H1 (cell line): ENCODE data around the gene HTR3B.
A peak's percentile ranks its signal among the peaks of the same experiment; 100 is the strongest.

Source experiments
- CTCF ChIP-seq, 3 experiments: IDR thresholded peaks; 1 replicate in 2 of 3; 2 replicates in 1 of 3; pipeline versions ENCODE4 v1.5.1 to v1.6.1; 2011; ENCODE audit warnings: low read length in 3 of 3, mild to moderate bottlenecking in 3 of 3, inconsistent platforms in 2 of 3, low read depth in 1 of 3, moderate library complexity in 1 of 3; ENCODE audit not compliant: insufficient read depth in 1 of 3; ENCODE audit errors: control extremely low read depth in 1 of 3
- EP300 ChIP-seq, 2 experiments: IDR thresholded peaks; 1 replicate in 1 of 2; 2 replicates in 1 of 2; pipeline ENCODE4 v1.6.1; 2011 to 2012; ENCODE audit warnings: low read depth in 2 of 2, low read length in 2 of 2, mild to moderate bottlenecking in 2 of 2, borderline replicate concordance in 1 of 2, inconsistent platforms in 1 of 2, moderate library complexity in 1 of 2
- JUN ChIP-seq: IDR thresholded peaks from 2 replicates; pipeline ENCODE4 v1.6.1; 2011; ENCODE audit warnings: low read depth, mild to moderate bottlenecking, improper control_type of control experiment, low read length
- RAD21 ChIP-seq, 2 experiments: IDR thresholded peaks in 1 of 2; conservative IDR thresholded peaks in 1 of 2; 2 replicates each; pipeline ENCODE4 v1.6.1; 2011; ENCODE audit warnings: low read depth in 2 of 2, low read length in 2 of 2, improper control_type of control experiment in 1 of 2, inconsistent platforms in 1 of 2, mild to moderate bottlenecking in 1 of 2, moderate library complexity in 1 of 2
- SIRT6 ChIP-seq: IDR thresholded peaks from one replicate; pipeline ENCODE4 v1.7.1; 2012; ENCODE audit warnings: low read length, inconsistent platforms
- SP4 ChIP-seq: IDR thresholded peaks from 2 replicates; pipeline ENCODE4 v1.6.1; 2012; ENCODE audit warnings: low read length, inconsistent platforms

- TF ChIP-seq JUN (no peak), CTCF (IDR thresholded peaks at IDR 0.05; ENCODE audit: control extremely low read depth in 1 of 3, insufficient read depth in 1 of 3, low read depth in 1 of 3, low read length in 3 of 3) (peak; percentile 40 to 60 (median 51)), SIRT6 (no peak), SP4 (no peak), EP300 (IDR thresholded peaks at IDR 0.05; ENCODE audit: borderline replicate concordance in 1 of 2, low read depth in 2 of 2, low read length in 2 of 2) (no peak), RAD21 (IDR thresholded peaks at IDR 0.05 in 1 of 2, conservative IDR thresholded peaks at IDR 0.05 in 1 of 2; ENCODE audit: low read depth in 2 of 2, low read length in 2 of 2) (peak; percentile 44 to 62)
Measured at GRCh38 chr11:113906038-113906437, 1.4 kb downstream of the HTR3B start.
